ENCODE data around the gene BICRA. TPM values are rescaled to one million over a fixed set of nuclear protein-coding genes. Genes with fewer than 3 reads are reported as not detected.

The BICRA gene
- total and polyA plus RNA-seq, 9 of the 15 experiments (the other 6 are each of a cell fraction or from before 2014, with no cell fraction given), result 0.01 to 8.8 (median 1.2) TPM

- peak; percentile 32; the same call in 1 of the 2 replicates for TF ChIP-seq MYC (IDR thresholded peaks at IDR 0.05; ENCODE audit: low read depth, low read length)
- no peak for TF ChIP-seq MYC (CRISPR knock-in tag; IDR thresholded peaks at IDR 0.05; ENCODE audit: borderline replicate concordance, low read depth)
- no peak for TF ChIP-seq ARNT (IDR thresholded peaks at IDR 0.05)
- no peak for TF ChIP-seq ZNF830 (CRISPR knock-in tag; IDR thresholded peaks at IDR 0.05)
- TF ChIP-seq PCBP2 (IDR thresholded peaks at IDR 0.05; ENCODE audit: low read depth, low read length, poor library complexity, severe bottlenecking), result no peak
- TF ChIP-seq PHB (CRISPR knock-in tag; IDR thresholded peaks at IDR 0.05), result no peak
- peak; percentile 4 for TF ChIP-seq ZFP36 (IDR thresholded peaks at IDR 0.05; ENCODE audit: low read depth, low read length, partially characterized antibody)
- TF ChIP-seq BMI1 (IDR thresholded peaks at IDR 0.05; ENCODE audit: low read length), result no peak
- no peak for TF ChIP-seq ZKSCAN8 (CRISPR knock-in tag; IDR thresholded peaks at IDR 0.05)
- peak; percentile 83 for TF ChIP-seq ATF7 (IDR thresholded peaks at IDR 0.05)
- TF ChIP-seq KAT8 (IDR thresholded peaks at IDR 0.05; ENCODE audit: low read depth), result no peak
- no peak for TF ChIP-seq NFRKB (IDR thresholded peaks at IDR 0.05; ENCODE audit: low read depth)
- TF ChIP-seq ZNF444 (CRISPR knock-in tag; IDR thresholded peaks at IDR 0.05), result no peak
- TF ChIP-seq HMBOX1 (IDR thresholded peaks at IDR 0.05), result no peak
- no peak; a peak in 1 of 4 replicates for TF ChIP-seq SRF (CRISPR knock-in tag; IDR thresholded peaks at IDR 0.05)
- TF ChIP-seq BCLAF1 (IDR thresholded peaks at IDR 0.05; ENCODE audit: borderline replicate concordance in 1 of 2, control insufficient read depth in 1 of 2, low read depth in 2 of 2, low read length in 1 of 2), result no peak
- peak in 1 of 2 experiments; percentile 38; a peak in 1 of 4 replicates for TF ChIP-seq HDAC1 (IDR thresholded peaks at IDR 0.05)
- no peak for TF ChIP-seq PHB2 (IDR thresholded peaks at IDR 0.05; ENCODE audit: low read depth)
- TF ChIP-seq ZNF175 (CRISPR knock-in tag; IDR thresholded peaks at IDR 0.05; ENCODE audit: low read depth), result no peak
- TF ChIP-seq ZNF507 (tag; conservative IDR thresholded peaks at IDR 0.05), result no peak
- TF ChIP-seq GTF2F1 (IDR thresholded peaks at IDR 0.05; ENCODE audit: low read depth, low read length), result 0 out of 2 replicates have a peak, but pooled peaks have one; percentile 31
- TF ChIP-seq CTCFL (IDR thresholded peaks at IDR 0.05; ENCODE audit: borderline replicate concordance, insufficient read depth, low read depth, low read length, poor library complexity, severe bottlenecking), result no peak
- TF ChIP-seq CBFA2T2 (conservative IDR thresholded peaks at IDR 0.05), result no peak
These were observed 8.4 kb upstream of the BICRA start (continued) for GRCh38 chr19:47600246-47601179.

Measured in K562 (cell line).